ENCODE results near the gene DPF1. TPM values are rescaled to one million over a fixed set of nuclear protein-coding genes. Genes with fewer than 3 reads are reported as not detected.
"Not testable (repeated sequence)": the region's sequence is repeated elsewhere in the genome, so short reads cannot be mapped to it uniquely, and the experiment has no call there.

DPF1 gene
- total RNA-seq, 6 experiments from 2014 or later, result 3.3 to 6.6 (median 5.7) TPM

GRCh38 chr19:38233740-38234251 lies 9.8 kb upstream of the DPF1 start:
- H3K27ac Mint-ChIP-seq, result no peak overlapping the region; the same call in 1 of the 2 replicates
- TF ChIP-seq CTCF (IDR thresholded peaks at IDR 0.05), result peak; percentile 95
- DNase-seq, result peak; percentile 38
- no peaks in the 10 kb centered on the region for H3K4me1 Mint-ChIP-seq (ENCODE audit: low read depth)
- no peaks in the 10 kb centered on the region for H3K9me3 Mint-ChIP-seq
- peaks cover 23% of the 10 kb centered on the region for H3K27me3 Mint-ChIP-seq (ENCODE audit: insufficient read depth)
- H3K4me3 Mint-ChIP-seq, result no peak overlapping the region
- H3K36me3 Mint-ChIP-seq (ENCODE audit: low read depth), result no peaks in the 10 kb centered on the region

- Mint-ChIP-seq H3K4me3 (no peak overlapping the region; the same call in 1 of the 2 replicates), H3K4me1 (ENCODE audit: low read depth) (no peaks in the 10 kb centered on the region), H3K27ac (no peak overlapping the region), H3K36me3 (ENCODE audit: low read depth) (no peaks in the 10 kb centered on the region), H3K27me3 (ENCODE audit: insufficient read depth) (peaks cover 17% of the 10 kb centered on the region), H3K9me3 (no peaks in the 10 kb centered on the region)
- no peak for TF ChIP-seq CTCF (IDR thresholded peaks at IDR 0.05)
- DNase-seq, result no peak
Measured at GRCh38 chr19:38231918-38232317, 7.9 kb upstream of the DPF1 start.

- peaks cover 16% of the 10 kb centered on the region for H3K27me3 Mint-ChIP-seq (ENCODE audit: insufficient read depth)
- not testable (repeated sequence) for H3K27ac Mint-ChIP-seq; H3K4me3 Mint-ChIP-seq; H3K4me1 Mint-ChIP-seq (ENCODE audit: low read depth); DNase-seq; H3K9me3 Mint-ChIP-seq; H3K36me3 Mint-ChIP-seq (ENCODE audit: low read depth)
Measured at GRCh38 chr19:38230506-38231133, 6.6 kb upstream of the DPF1 start.

GRCh38 chr19:38229585-38230073 lies 5.6 kb upstream of the DPF1 start:
- Mint-ChIP-seq H3K27ac (no peak overlapping the region), H3K27me3 (ENCODE audit: insufficient read depth) (peaks cover 10% of the 10 kb centered on the region), H3K4me3 (peak overlapping the region; percentile 50; the same call in 1 of the 2 replicates)

GRCh38 chr19:38228491-38229439 lies 4.7 kb upstream of the DPF1 start:
- no peaks in the 10 kb centered on the region for H3K36me3 Mint-ChIP-seq (ENCODE audit: low read depth)
- H3K27ac Mint-ChIP-seq, result no peak overlapping the region; the same call in 1 of the 2 replicates
- TF ChIP-seq CTCF (IDR thresholded peaks at IDR 0.05), result no peak
- no peak for DNase-seq
- H3K4me1 Mint-ChIP-seq (ENCODE audit: low read depth), result peaks cover 5% of the 10 kb centered on the region; the same call in 1 of the 2 replicates
- peaks cover 8% of the 10 kb centered on the region for H3K27me3 Mint-ChIP-seq (ENCODE audit: insufficient read depth)
- H3K4me3 Mint-ChIP-seq, result peak overlapping the region; percentile 88
- no peaks in the 10 kb centered on the region for H3K9me3 Mint-ChIP-seq

More at GRCh38 chr19:38229585-38230073, 5.6 kb upstream of the DPF1 start:
- TF ChIP-seq CTCF (IDR thresholded peaks at IDR 0.05), result peak; percentile 34
- H3K4me1 Mint-ChIP-seq (ENCODE audit: low read depth), result no peaks in the 10 kb centered on the region
- no peaks in the 10 kb centered on the region for H3K36me3 Mint-ChIP-seq (ENCODE audit: low read depth)
- DNase-seq, result peak; percentile 78
- H3K9me3 Mint-ChIP-seq, result no peaks in the 10 kb centered on the region
